Neural progenitor cell (in vitro differentiated cells): ENCODE measurements around the gene FAM50B. TPM values are rescaled to one million over a fixed set of nuclear protein-coding genes. Genes with fewer than 3 reads are reported as not detected.

ENCODE experiments used
- DNase-seq: peaks from one replicate; pipeline ENCODE4 v3.0.0-alpha.2; 2016; ENCODE audit warnings: low spot score
- H2AFZ ChIP-seq: fragments of 200-600 bp; sonication (generic); replicated peaks from 2 replicates; pipeline ENCODE4 v1.6.1; 2016; ENCODE audit warnings: antibody characterized with exemption
- H3F3A ChIP-seq: fragments of 200-600 bp; sonication (generic); 2 replicates; pipeline ENCODE4 v1.6.1; 2016; ENCODE audit warnings: antibody characterized with exemption, low read depth
- H3K27ac ChIP-seq: fragments of 200-600 bp; sonication (generic); 2 replicates; pipeline ENCODE4 v1.5.1; 2016; ENCODE audit warnings: mild to moderate bottlenecking
- H3K27me3 ChIP-seq: fragments of 200-600 bp; sonication (generic); 2 replicates; pipeline ENCODE4 v1.6.1; 2016; ENCODE audit warnings: mild to moderate bottlenecking, moderate library complexity
- H3K36me3 ChIP-seq: fragments of 200-600 bp; sonication (generic); 2 replicates; pipeline ENCODE4 v1.5.1; 2016
- H3K4me1 ChIP-seq: fragments of 200-600 bp; sonication (generic); 2 replicates; pipeline ENCODE4 v1.6.1; 2016; ENCODE audit warnings: mixed run types
- H3K4me2 ChIP-seq: fragments of 200-600 bp; sonication (generic); 2 replicates; pipeline ENCODE4 v1.6.1; 2016
- H3K4me3 ChIP-seq: fragments of 200-600 bp; sonication (generic); 2 replicates; pipeline ENCODE4 v1.5.1; 2016
- H3K79me2 ChIP-seq: fragments of 200-600 bp; sonication (generic); 2 replicates; pipeline ENCODE4 v1.6.1; 2016; ENCODE audit warnings: low read depth
- H3K9ac ChIP-seq: fragments of 200-600 bp; sonication (generic); 2 replicates; pipeline ENCODE4 v1.6.1; 2016
- H3K9me3 ChIP-seq: fragments of 200-600 bp; sonication (generic); 2 replicates; pipeline ENCODE4 v1.5.1; 2016; ENCODE audit warnings: low read depth
- H4K20me1 ChIP-seq: fragments of 200-600 bp; sonication (generic); 2 replicates; pipeline ENCODE4 v1.6.1; 2016; ENCODE audit warnings: low read depth
- H3K27ac Mint-ChIP-seq: 3 replicates; pipeline ENCODE4 v1.8.0; 2021; ENCODE audit warnings: mixed read lengths
- H3K27me3 Mint-ChIP-seq: 2 replicates; pipeline ENCODE4 v1.8.0; 2022; ENCODE audit warnings: low read depth, mild to moderate bottlenecking, inconsistent platforms, moderate library complexity, mixed read lengths; ENCODE audit not compliant: insufficient read depth
- H3K36me3 Mint-ChIP-seq: 3 replicates; pipeline ENCODE4 v1.8.0; 2021; ENCODE audit warnings: mixed read lengths
- H3K4me1 Mint-ChIP-seq: 3 replicates; pipeline ENCODE4 v1.8.0; 2021; ENCODE audit warnings: mixed read lengths
- H3K4me3 Mint-ChIP-seq: 3 replicates; pipeline ENCODE4 v1.8.0; 2021; ENCODE audit warnings: mild to moderate bottlenecking, moderate library complexity, mixed read lengths
- H3K9me3 Mint-ChIP-seq: 3 replicates; pipeline ENCODE4 v1.8.0; 2020; ENCODE audit warnings: mixed read lengths
- CTCF ChIP-seq: fragments of 200-600 bp; sonication (generic); IDR thresholded peaks from 2 replicates; pipeline ENCODE4 v1.5.1; 2017; ENCODE audit warnings: antibody characterized with exemption, mild to moderate bottlenecking
- EZH2 ChIP-seq: fragments of 200-600 bp; sonication (generic); IDR thresholded peaks from 2 replicates; pipeline ENCODE4 v1.6.1; 2017; ENCODE audit warnings: antibody characterized with exemption, mild to moderate bottlenecking, moderate library complexity
- EZH2phosphoT487 ChIP-seq: fragments of 200-600 bp; sonication (generic); IDR thresholded peaks from 2 replicates; pipeline ENCODE4 v1.6.1; 2017; ENCODE audit warnings: antibody characterized with exemption
- total RNA-seq: library from RNA; depleted of rRNA; stranded (reverse); fragments of >200 nt; gene quantifications from 2 replicates; pipeline ENCODE4 v1.2.3, GENCODE V29; 2015; ENCODE audit warnings: low replicate concordance

Gene FAM50B
- total RNA-seq, 1 donor from 2014 or later: 2.8 TPM

GRCh38 chr6:3801960-3802359 is 47.2 kb upstream of the FAM50B start:
- TF ChIP-seq EZH2phosphoT487 (no peak), EZH2 (no peak), CTCF (no peak)

GRCh38 chr6:3803627-3804468 is 45.3 kb upstream of the FAM50B start:
- no peaks in the 10 kb centered on the region for H4K20me1 ChIP-seq
- H3K9me3 ChIP-seq: no peaks in the 10 kb centered on the region
- H3K27ac Mint-ChIP-seq: peak overlapping the region; percentile 84
- H3K27me3 ChIP-seq: no peaks in the 10 kb centered on the region
- H3K9ac ChIP-seq: no peak overlapping the region
- no peaks in the 10 kb centered on the region for H3K36me3 Mint-ChIP-seq
- no peak overlapping the region for H3K4me3 Mint-ChIP-seq
- H2AFZ ChIP-seq: no peak overlapping the region
- H3K27me3 Mint-ChIP-seq: peaks cover 7% of the 10 kb centered on the region
- H3K4me2 ChIP-seq: no peak overlapping the region
- no peak for TF ChIP-seq EZH2
- no peak for TF ChIP-seq EZH2phosphoT487
- TF ChIP-seq CTCF: no peak
- DNase-seq: no peak
- H3K4me1 ChIP-seq: peaks cover 20% of the 10 kb centered on the region
- no peak overlapping the region for H3K4me3 ChIP-seq
- H3K27ac ChIP-seq: no peak overlapping the region
- H3K4me1 Mint-ChIP-seq: peaks cover 50% of the 10 kb centered on the region
- no peaks in the 10 kb centered on the region for H3K79me2 ChIP-seq
- H3K36me3 ChIP-seq: no peaks in the 10 kb centered on the region
- H3K9me3 Mint-ChIP-seq: peaks cover 2% of the 10 kb centered on the region
- H3F3A ChIP-seq: peaks cover 22% of the 10 kb centered on the region

More at GRCh38 chr6:3801960-3802359, 47.2 kb upstream of the FAM50B start:
- H3K9me3 ChIP-seq: no peaks in the 10 kb centered on the region
- H3K27ac ChIP-seq: no peak overlapping the region
- no peak overlapping the region for H3K9ac ChIP-seq
- H3K36me3 Mint-ChIP-seq: no peaks in the 10 kb centered on the region
- peaks cover 55% of the 10 kb centered on the region for H3K4me1 Mint-ChIP-seq
- peaks cover 22% of the 10 kb centered on the region for H3F3A ChIP-seq
- H3K27ac Mint-ChIP-seq: peak overlapping the region; percentile 70
- no peaks in the 10 kb centered on the region for H4K20me1 ChIP-seq
- H3K4me3 ChIP-seq: no peak overlapping the region
- H3K79me2 ChIP-seq: no peaks in the 10 kb centered on the region
- H3K4me3 Mint-ChIP-seq: no peak overlapping the region
- no peaks in the 10 kb centered on the region for H3K36me3 ChIP-seq
- DNase-seq: no peak
- H2AFZ ChIP-seq: no peak overlapping the region
- H3K4me1 ChIP-seq: peaks cover 20% of the 10 kb centered on the region
- no peak overlapping the region for H3K4me2 ChIP-seq
- no peaks in the 10 kb centered on the region for H3K27me3 ChIP-seq
- peaks cover 2% of the 10 kb centered on the region for H3K9me3 Mint-ChIP-seq
- peaks cover 7% of the 10 kb centered on the region for H3K27me3 Mint-ChIP-seq

GRCh38 chr6:3804964-3805363 is 44.2 kb upstream of the FAM50B start:
- Mint-ChIP-seq H3K36me3 (no peaks in the 10 kb centered on the region), H3K27me3 (peaks cover 7% of the 10 kb centered on the region), H3K27ac (no peak overlapping the region), H3K4me1 (peaks cover 48% of the 10 kb centered on the region), H3K9me3 (peaks cover 2% of the 10 kb centered on the region), H3K4me3 (no peak overlapping the region)
- Histone ChIP-seq H3K79me2 (no peaks in the 10 kb centered on the region), H3K9me3 (no peaks in the 10 kb centered on the region), H3K27me3 (no peaks in the 10 kb centered on the region), H3K4me1 (peaks cover 20% of the 10 kb centered on the region), H3K4me3 (no peak overlapping the region), H3K4me2 (no peak overlapping the region), H2AFZ (no peak overlapping the region), H3F3A (peaks cover 22% of the 10 kb centered on the region), H4K20me1 (no peaks in the 10 kb centered on the region), H3K27ac (no peak overlapping the region), H3K9ac (no peak overlapping the region), H3K36me3 (no peaks in the 10 kb centered on the region)
- TF ChIP-seq EZH2phosphoT487: no peak
- no peak for TF ChIP-seq CTCF
- no peak for TF ChIP-seq EZH2
- no peak for DNase-seq
